ENCODE data around the gene NIT1. TPM values are rescaled to one million over a fixed set of nuclear protein-coding genes. Genes with fewer than 3 reads are reported as not detected.
A peak's percentile ranks its signal among the peaks of the same experiment; 100 is the strongest.

NIT1 gene
- total and polyA plus RNA-seq, 9 of the 15 experiments (the other 6 are each of a cell fraction or from before 2014, with no cell fraction given), result 18.4 to 76.0 (median 33.7) TPM

DNA sequence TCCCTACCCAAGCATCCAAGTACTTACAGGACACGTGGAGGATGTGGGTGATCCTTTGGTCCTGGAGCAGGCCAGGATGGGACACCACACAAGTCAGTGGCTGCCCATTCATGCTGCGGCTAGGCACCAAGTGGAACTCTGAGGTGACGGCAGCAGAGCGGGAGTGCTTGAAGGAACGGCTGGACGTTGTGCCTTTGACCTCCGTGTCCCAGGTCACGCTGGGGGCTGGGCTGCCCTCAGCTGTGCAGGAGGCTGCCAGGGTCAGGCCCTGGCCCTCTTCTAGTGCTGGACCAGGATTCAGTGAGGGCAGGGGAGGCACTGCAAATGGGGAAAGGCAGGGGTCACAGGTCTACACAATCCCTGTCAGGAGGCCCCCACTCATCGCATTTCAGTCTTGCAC, 40.5 kb upstream of the NIT1 start (continued):
- TF ChIP-seq POLR3G (IDR thresholded peaks at IDR 0.05; ENCODE audit: extremely low read depth, insufficient read length, insufficient replicate concordance), result no peak
- TF ChIP-seq CC2D1A (IDR thresholded peaks at IDR 0.05), result no peak

DNA sequence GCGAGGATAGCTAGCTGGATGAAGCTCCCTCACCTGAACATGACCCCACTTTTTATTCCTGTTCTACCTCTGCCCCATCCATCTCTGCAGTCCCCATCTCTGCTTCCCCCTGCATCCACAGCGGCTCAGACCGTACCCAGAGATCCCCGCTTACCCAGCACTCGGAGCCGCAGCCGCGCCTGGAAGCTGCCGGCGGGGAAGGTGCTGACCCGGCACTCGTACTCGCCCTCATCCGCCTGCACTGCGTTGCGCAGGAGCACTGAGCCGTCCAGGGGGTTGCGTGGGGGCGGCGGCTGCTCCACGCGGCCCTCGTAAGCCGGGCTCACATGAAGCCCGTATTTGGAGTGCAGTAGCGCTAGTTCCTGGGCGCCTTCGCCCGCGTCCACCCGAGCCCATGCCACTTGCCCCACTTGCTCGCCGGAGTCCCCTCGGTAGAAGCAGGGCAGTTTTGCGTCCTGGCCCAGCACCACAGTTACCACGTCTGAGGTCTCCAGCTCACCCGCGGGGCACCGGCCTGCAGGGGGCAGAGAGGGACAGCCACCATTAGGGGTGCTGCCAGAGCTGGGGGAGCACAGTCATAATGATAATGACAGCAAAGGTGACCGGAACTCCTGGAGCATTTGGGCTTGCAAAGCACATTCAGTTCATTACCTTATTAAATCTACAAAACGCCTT, 38.3 kb upstream of the NIT1 start:
- H3K9me3 ChIP-seq (replicated peaks; ENCODE audit: control insufficient read depth, insufficient read depth, low read depth, low read length), result no peaks in the 10 kb centered on the region
- ChIA-PET CTCF (ENCODE audit: low intra/inter-chr PET ratio) (no interaction called here), POLR2A (interaction anchor here (0.6 to 2.1 kb wide), 3 partner anchors 13 to 33 kb away, joined by 3 to 5 read pairs (median 4); partner anchors contain the start of gene USF1)
- peaks cover 20 to 21% of the 10 kb centered on the region in 2 experiments; a peak in 4 of 5 replicates for H3K4me1 ChIP-seq (replicated peaks in 1 of 2; ENCODE audit: control insufficient read depth in 2 of 2, insufficient read depth in 2 of 2, low read length in 2 of 2)
- 64% methylated on average over 39 of the region's 41 CpGs for WGBS (ENCODE audit: insufficient coverage, low coverage, missing lambda C conversion rate)
- intact Hi-C loops (cut with micrococcal nuclease) (loop anchor here (10.0 kb wide), 1 partner anchor 55 kb away; the partner anchor contains the start of gene DEDD), in situ Hi-C loops (cut with MboI) (loop anchor here (25.0 kb wide), 1 partner anchor 242 kb away; no protein-coding TSS in a partner anchor)
- TF ChIP-seq EP400 (IDR thresholded peaks at IDR 0.05), result no peak
- TF ChIP-seq, protein P1, sequence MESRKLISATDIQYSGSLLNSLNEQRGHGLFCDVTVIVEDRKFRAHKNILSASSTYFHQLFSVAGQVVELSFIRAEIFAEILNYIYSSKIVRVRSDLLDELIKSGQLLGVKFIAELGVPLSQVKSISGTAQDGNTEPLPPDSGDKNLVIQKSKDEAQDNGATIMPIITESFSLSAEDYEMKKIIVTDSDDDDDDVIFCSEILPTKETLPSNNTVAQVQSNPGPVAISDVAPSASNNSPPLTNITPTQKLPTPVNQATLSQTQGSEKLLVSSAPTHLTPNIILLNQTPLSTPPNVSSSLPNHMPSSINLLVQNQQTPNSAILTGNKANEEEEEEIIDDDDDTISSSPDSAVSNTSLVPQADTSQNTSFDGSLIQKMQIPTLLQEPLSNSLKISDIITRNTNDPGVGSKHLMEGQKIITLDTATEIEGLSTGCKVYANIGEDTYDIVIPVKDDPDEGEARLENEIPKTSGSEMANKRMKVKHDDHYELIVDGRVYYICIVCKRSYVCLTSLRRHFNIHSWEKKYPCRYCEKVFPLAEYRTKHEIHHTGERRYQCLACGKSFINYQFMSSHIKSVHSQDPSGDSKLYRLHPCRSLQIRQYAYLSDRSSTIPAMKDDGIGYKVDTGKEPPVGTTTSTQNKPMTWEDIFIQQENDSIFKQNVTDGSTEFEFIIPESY (CRISPR knock-in tag; IDR thresholded peaks at IDR 0.05), result peak; percentile 65
- H3K4me2 ChIP-seq (ENCODE audit: insufficient read depth, low read length), result no peak overlapping the region
- DNase-seq (ENCODE audit: extremely low read depth in 1 of 4, low spot score in 3 of 4) (no peak), ATAC-seq (no peak), FAIRE-seq (no peak)
- no peaks in the 10 kb centered on the region for H4K20me1 ChIP-seq (replicated peaks; ENCODE audit: control insufficient read depth, insufficient read depth, low read length)
- H3K4me3 ChIP-seq, result no peak overlapping the region
- no peaks in the 10 kb centered on the region for H3K36me3 ChIP-seq (ENCODE audit: control insufficient read depth, insufficient read depth, low read length)
- H3K79me2 ChIP-seq (ENCODE audit: control insufficient read depth, insufficient read depth, low read length), result no peaks in the 10 kb centered on the region
- H3K27ac ChIP-seq (ENCODE audit: extremely low read depth, low read depth, low read length), result no peak overlapping the region
- no peak overlapping the region for H2AFZ ChIP-seq (ENCODE audit: low read depth, low read length)
- no peaks in the 10 kb centered on the region for H3K9me1 ChIP-seq (ENCODE audit: control insufficient read depth, insufficient read depth, low read length)
- no peaks in the 10 kb centered on the region for H3K27me3 ChIP-seq (ENCODE audit: control insufficient read depth in 2 of 2, insufficient read depth in 2 of 2, low read length in 2 of 2)
- H3K9ac ChIP-seq (ENCODE audit: insufficient read depth in 1 of 2, low read depth in 2 of 2, low read length in 2 of 2), result no peak overlapping the region
- no TSS peak for BruUV-seq (replicated peaks)

Measured in K562 (cell line).